Activated B cell treated with CpG ODN at 0.5 μM for 24 hours (primary cell): ENCODE measurements around the gene TMEM165. TPM values are rescaled to one million over a fixed set of nuclear protein-coding genes. Genes with fewer than 3 reads are reported as not detected.

Experiments used
- ATAC-seq: fragments of 200-7000 bp; cut with Tn5 transposase; one replicate; pipeline ENCODE4 v1.10.0; 2021; ENCODE audit warnings: low read depth, mild to moderate bottlenecking, moderate library complexity
- CTCF ChIA-PET: fragments of 350-600 bp; sonication (Branson Sonifier 250); formaldehyde crosslinking; loops from one replicate; lab custom pipeline; 2021; ENCODE audit warnings: antibody characterized with exemption; lab: Charles Lee
- POLR2A ChIA-PET: fragments of 350-600 bp; sonication (Branson Sonifier 250); formaldehyde crosslinking; loops from one replicate; lab custom pipeline; 2021; ENCODE audit warnings: antibody characterized with exemption; lab: Charles Lee
- DNase-seq: peaks from one replicate; pipeline ENCODE4 v3.0.0; 2022
- H3K27ac Mint-ChIP-seq: one replicate; pipeline ENCODE4 v1.8.0; 2020; ENCODE audit warnings: mixed read lengths
- H3K27me3 Mint-ChIP-seq: one replicate; pipeline ENCODE4 v1.8.0; 2021; ENCODE audit warnings: mixed read lengths
- H3K36me3 Mint-ChIP-seq: one replicate; pipeline ENCODE4 v1.8.0; 2021; ENCODE audit warnings: low read depth, mixed read lengths
- H3K4me1 Mint-ChIP-seq: one replicate; pipeline ENCODE4 v1.8.0; 2021; ENCODE audit warnings: mixed read lengths
- H3K4me3 Mint-ChIP-seq: one replicate; pipeline ENCODE4 v1.8.0; 2020; ENCODE audit warnings: mild to moderate bottlenecking, mixed read lengths
- H3K9me3 Mint-ChIP-seq: one replicate; pipeline ENCODE4 v1.8.0; 2020; ENCODE audit warnings: mixed read lengths
- intact Hi-C: fragments of 100-400 bp; cut with micrococcal nuclease; formaldehyde crosslinking; loops from one replicate; pipeline ENCODE4 v1.15.1; 2024
- total RNA-seq: library from RNA; stranded (reverse); gene quantifications from 2 replicates; pipeline ENCODE4 v1.2.3, GENCODE V29; 2022
- TF ChIP-seq, protein P1 (sequence below): fragments of 200-600 bp; IDR thresholded peaks from one replicate; pipeline ENCODE4 v1.8.0; 2022; ENCODE audit warnings: antibody characterized with exemption, mild to moderate bottlenecking

Gene TMEM165
- total RNA-seq, 1 donor from 2014 or later = 90.2 TPM

- ChIA-PET CTCF (no interaction called here), POLR2A (no interaction called here)
- DNase-seq (no peak), ATAC-seq (no peak)
- Mint-ChIP-seq H3K4me3 (no peak overlapping the region), H3K27ac (no peak overlapping the region), H3K4me1 (peaks cover 6% of the 10 kb centered on the region), H3K9me3 (no peaks in the 10 kb centered on the region), H3K27me3 (no peaks in the 10 kb centered on the region), H3K36me3 (no peaks in the 10 kb centered on the region)
- TF ChIP-seq, protein P1, sequence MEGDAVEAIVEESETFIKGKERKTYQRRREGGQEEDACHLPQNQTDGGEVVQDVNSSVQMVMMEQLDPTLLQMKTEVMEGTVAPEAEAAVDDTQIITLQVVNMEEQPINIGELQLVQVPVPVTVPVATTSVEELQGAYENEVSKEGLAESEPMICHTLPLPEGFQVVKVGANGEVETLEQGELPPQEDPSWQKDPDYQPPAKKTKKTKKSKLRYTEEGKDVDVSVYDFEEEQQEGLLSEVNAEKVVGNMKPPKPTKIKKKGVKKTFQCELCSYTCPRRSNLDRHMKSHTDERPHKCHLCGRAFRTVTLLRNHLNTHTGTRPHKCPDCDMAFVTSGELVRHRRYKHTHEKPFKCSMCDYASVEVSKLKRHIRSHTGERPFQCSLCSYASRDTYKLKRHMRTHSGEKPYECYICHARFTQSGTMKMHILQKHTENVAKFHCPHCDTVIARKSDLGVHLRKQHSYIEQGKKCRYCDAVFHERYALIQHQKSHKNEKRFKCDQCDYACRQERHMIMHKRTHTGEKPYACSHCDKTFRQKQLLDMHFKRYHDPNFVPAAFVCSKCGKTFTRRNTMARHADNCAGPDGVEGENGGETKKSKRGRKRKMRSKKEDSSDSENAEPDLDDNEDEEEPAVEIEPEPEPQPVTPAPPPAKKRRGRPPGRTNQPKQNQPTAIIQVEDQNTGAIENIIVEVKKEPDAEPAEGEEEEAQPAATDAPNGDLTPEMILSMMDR = no peak
- intact Hi-C loops = no loop called here
Measured at GRCh38 chr4:55363691-55364351, 31.9 kb upstream of the TMEM165 start.

DNA sequence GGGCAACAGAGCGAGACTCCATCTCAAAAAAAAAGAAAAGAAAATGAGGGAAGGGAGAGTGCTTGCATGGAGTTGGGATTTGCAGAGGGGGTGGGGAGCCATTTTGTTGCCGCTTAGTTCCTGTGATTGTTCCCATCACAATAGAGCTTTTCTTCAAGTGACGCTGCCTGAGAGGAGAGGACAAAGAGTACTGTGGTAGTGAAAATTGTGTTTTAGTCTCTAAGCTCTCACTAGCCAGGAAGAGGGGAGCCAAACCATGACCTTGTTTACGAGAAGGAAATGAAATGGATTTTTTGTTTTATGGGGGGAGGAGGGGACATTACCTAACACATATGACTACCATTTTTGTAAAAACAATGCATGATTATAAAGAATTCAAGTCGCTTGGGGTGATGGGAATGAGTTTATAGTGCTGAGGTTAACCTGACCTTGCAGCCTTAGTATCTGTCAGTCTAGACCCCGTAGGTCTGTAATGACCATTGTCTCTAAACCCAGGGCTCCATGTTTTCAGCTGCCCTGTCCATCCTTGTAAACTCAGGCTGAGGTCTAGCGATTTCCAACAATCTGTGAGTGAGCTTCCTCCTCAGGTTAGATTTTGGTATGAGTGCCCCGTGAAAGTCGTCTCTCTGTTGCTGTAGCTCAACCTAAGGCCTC is 30.9 kb upstream of the TMEM165 start:
- Mint-ChIP-seq H3K27me3 (no peaks in the 10 kb centered on the region), H3K4me3 (no peak overlapping the region), H3K9me3 (no peaks in the 10 kb centered on the region), H3K4me1 (no peaks in the 10 kb centered on the region), H3K36me3 (no peaks in the 10 kb centered on the region), H3K27ac (no peak overlapping the region)
- ChIA-PET POLR2A (no interaction called here), CTCF (interaction anchor here (1.3 kb wide), 1 partner anchor 19 kb away, joined by 5 read pairs; no protein-coding TSS in a partner anchor)
- no peak for ATAC-seq
- no peak for DNase-seq
- TF ChIP-seq, protein P1 = no peak
- intact Hi-C loops = no loop called here

GRCh38 chr4:55365345-55365728 is 30.4 kb upstream of the TMEM165 start:
- Mint-ChIP-seq H3K9me3 (no peaks in the 10 kb centered on the region), H3K27ac (no peak overlapping the region), H3K4me1 (no peaks in the 10 kb centered on the region), H3K36me3 (no peaks in the 10 kb centered on the region), H3K4me3 (no peak overlapping the region), H3K27me3 (no peaks in the 10 kb centered on the region)
- TF ChIP-seq, protein P1 = no peak
- ATAC-seq = no peak
- POLR2A ChIA-PET = no interaction called here
- DNase-seq = no peak
- intact Hi-C loops = no loop called here
- CTCF ChIA-PET = interaction anchor here (1.3 kb wide), 1 partner anchor 20 kb away, joined by 5 read pairs; no protein-coding TSS in a partner anchor

- DNase-seq (no peak), ATAC-seq (no peak)
- Mint-ChIP-seq H3K27ac (no peak overlapping the region), H3K9me3 (no peaks in the 10 kb centered on the region), H3K4me1 (no peaks in the 10 kb centered on the region), H3K27me3 (no peaks in the 10 kb centered on the region), H3K4me3 (no peak overlapping the region), H3K36me3 (no peaks in the 10 kb centered on the region)
- intact Hi-C loops = no loop called here
- POLR2A ChIA-PET = no interaction called here
- TF ChIP-seq, protein P1 = no peak
- CTCF ChIA-PET = no interaction called here
Measured at GRCh38 chr4:55366621-55367020, 29.1 kb upstream of the TMEM165 start.

DNA sequence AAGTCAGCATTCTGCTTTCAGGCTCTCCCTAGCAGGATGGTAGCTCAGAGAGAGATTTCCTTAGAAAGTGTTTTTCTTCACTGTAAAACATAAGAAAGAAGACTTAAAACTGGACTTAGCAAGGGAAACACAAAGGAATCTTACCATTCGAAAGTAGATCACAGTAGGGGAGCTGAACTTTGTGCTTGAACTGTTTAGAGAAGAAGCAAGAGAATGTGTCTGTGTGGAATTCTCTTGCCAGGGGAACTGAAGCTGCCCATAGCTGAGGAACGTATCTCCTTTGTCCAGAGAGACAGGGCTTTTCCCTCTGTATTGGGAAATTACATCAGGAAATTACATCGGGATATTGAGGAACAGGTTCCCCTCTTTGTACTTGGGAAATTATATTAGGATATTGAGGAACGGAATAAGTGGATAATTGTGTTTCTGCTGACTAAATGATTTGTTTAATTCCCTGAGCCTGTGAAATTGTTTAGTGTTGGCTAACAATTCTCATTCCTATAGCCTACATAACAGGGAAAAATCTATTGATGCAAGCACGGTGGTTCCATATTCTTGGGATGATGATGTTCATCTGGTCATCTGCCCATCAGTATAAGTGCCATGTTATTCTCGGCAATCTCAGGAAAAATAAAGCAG is 28.6 kb upstream of the TMEM165 start:
- ChIA-PET POLR2A (no interaction called here), CTCF (no interaction called here)
- H3K9me3 Mint-ChIP-seq = no peaks in the 10 kb centered on the region
- no peak for ATAC-seq
- no peak for DNase-seq
- no peaks in the 10 kb centered on the region for H3K27me3 Mint-ChIP-seq
- intact Hi-C loops = no loop called here
- no peaks in the 10 kb centered on the region for H3K36me3 Mint-ChIP-seq
- no peaks in the 10 kb centered on the region for H3K4me1 Mint-ChIP-seq
- TF ChIP-seq, protein P1 = no peak
- H3K4me3 Mint-ChIP-seq = no peak overlapping the region
- H3K27ac Mint-ChIP-seq = no peak overlapping the region
